Esophagus (tissue), 2 donors: ENCODE data around the gene LUZP1. TPM values are rescaled to one million over a fixed set of nuclear protein-coding genes. Genes with fewer than 3 reads are reported as not detected.

ENCODE experiments used
- H3K27ac ChIP-seq, 2 donors: one replicate each; pipeline ENCODE4 v1.5.1; 2013; ENCODE audit warnings: low read depth in 2 of 2, mild to moderate bottlenecking in 2 of 2, inconsistent platforms in 1 of 2, low read length in 1 of 2, moderate library complexity in 1 of 2
- H3K27me3 ChIP-seq, 2 donors: one replicate each; pipeline ENCODE4 v1.6.1; 2013; ENCODE audit warnings: low read length in 2 of 2, control low read depth in 1 of 2, mild to moderate bottlenecking in 1 of 2; ENCODE audit not compliant: insufficient read depth in 2 of 2, control insufficient read depth in 1 of 2
- H3K36me3 ChIP-seq, 2 donors: one replicate each; pipeline ENCODE4 v1.6.1; 2013; ENCODE audit warnings: low read length in 1 of 2; ENCODE audit not compliant: control insufficient read depth in 2 of 2, insufficient read depth in 2 of 2
- H3K4me1 ChIP-seq, 2 donors: one replicate each; pipeline ENCODE4 v1.6.1; 2013; ENCODE audit warnings: low read length in 1 of 2; ENCODE audit not compliant: control insufficient read depth in 2 of 2, insufficient read depth in 2 of 2
- H3K4me3 ChIP-seq, 2 donors: one replicate each; pipeline ENCODE4 v1.5.1; 2013; ENCODE audit warnings: low read length in 2 of 2, mild to moderate bottlenecking in 2 of 2, low read depth in 1 of 2, moderate library complexity in 1 of 2
- H3K9me3 ChIP-seq, 2 donors: one replicate each; pipeline ENCODE4 v1.6.1; 2013; ENCODE audit warnings: mild to moderate bottlenecking in 2 of 2, low read depth in 1 of 2, low read length in 1 of 2, moderate library complexity in 1 of 2; ENCODE audit not compliant: control insufficient read depth in 2 of 2, insufficient read depth in 1 of 2
- WGBS, 2 donors: extraction: QIAGEN DNeasy Blood & Tissue Kit; methylation state at CpG; one replicate each; pipeline ENCODE4 v1.1.7; 2013; 5-methylcytosine and 5-hydroxymethylcytosine counted together
- polyA plus RNA-seq, 2 donors: library from polyadenylated mRNA; stranded (reverse); fragments of 200-250 nt; gene quantifications; one replicate each; pipeline ENCODE4 v1.2.3, GENCODE V29; 2013
- donor health status: healthy with polysubstance abuse.
- donor health status: Bipolar disorder and iron deficiency.

Gene LUZP1
- polyA plus RNA-seq, 2 donors, result 3.6 to 4.4 TPM

GRCh38 chr1:23099171-23099536 is 69.5 kb downstream of the LUZP1 start:
- peaks cover 0 to 6% of the 10 kb centered on the region in 2 donors for H3K4me1 ChIP-seq
- 90 to 94% methylated on average over 1 of the region's 1 CpG for WGBS, 2 donors
- H3K9me3 ChIP-seq, result no peaks in the 10 kb centered on the region
- H3K27ac ChIP-seq, result no peak overlapping the region
- no peaks in the 10 kb centered on the region for H3K27me3 ChIP-seq
- no peak overlapping the region for H3K4me3 ChIP-seq
- H3K36me3 ChIP-seq, result no peaks in the 10 kb centered on the region

GRCh38 chr1:23098463-23099170 is 70.0 kb downstream of the LUZP1 start:
- H3K36me3 ChIP-seq, result peaks cover 0 to 3% of the 10 kb centered on the region in 2 donors
- H3K27me3 ChIP-seq, result no peaks in the 10 kb centered on the region
- H3K4me1 ChIP-seq, result peaks cover 0 to 4% of the 10 kb centered on the region in 2 donors
- H3K4me3 ChIP-seq, result no peak overlapping the region
- H3K9me3 ChIP-seq, result no peaks in the 10 kb centered on the region
- no peak overlapping the region for H3K27ac ChIP-seq
- WGBS, 2 donors, result 42 to 46% methylated on average over 12 of the region's 12 CpGs

DNA sequence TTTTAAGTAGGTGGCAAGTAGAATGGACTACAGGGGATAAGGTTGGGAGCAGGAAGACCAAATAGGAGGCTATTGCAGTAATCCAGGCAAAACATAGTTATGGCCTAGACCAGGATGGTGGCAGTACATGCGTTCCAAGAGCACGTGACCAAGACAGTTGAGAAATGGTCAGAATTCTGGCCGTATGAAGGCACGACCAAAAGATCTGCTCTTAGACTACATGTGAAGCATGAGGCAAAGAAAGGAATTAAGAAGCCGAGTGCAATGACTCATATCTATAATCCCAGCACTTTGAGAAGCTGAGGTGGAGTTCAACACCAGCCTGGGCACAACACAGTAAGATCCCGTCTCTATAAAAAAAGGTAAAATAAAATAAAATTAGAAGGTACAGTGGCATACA is 71.3 kb downstream of the LUZP1 start:
- H3K27me3 ChIP-seq, result no peaks in the 10 kb centered on the region
- no peaks in the 10 kb centered on the region for H3K9me3 ChIP-seq
- peaks cover 0 to 4% of the 10 kb centered on the region in 2 donors for H3K4me1 ChIP-seq
- H3K36me3 ChIP-seq, result peaks cover 4 to 6% of the 10 kb centered on the region in 2 donors
- H3K4me3 ChIP-seq, result no peak overlapping the region
- 53 to 70% methylated on average over 6 of the region's 6 CpGs for WGBS, 2 donors
- H3K27ac ChIP-seq, result no peak overlapping the region

- WGBS, 2 donors, result 79 to 82% methylated on average over 12 of the region's 12 CpGs
- Histone ChIP-seq H3K9me3 (no peaks in the 10 kb centered on the region), H3K27me3 (no peaks in the 10 kb centered on the region), H3K4me3 (no peak overlapping the region), H3K4me1 (no peaks in the 10 kb centered on the region), H3K36me3 (peaks cover 15 to 24% of the 10 kb centered on the region in 2 donors), H3K27ac (no peak overlapping the region)
Observed at GRCh38 chr1:23092447-23092846, 76.2 kb downstream of the LUZP1 start.

GRCh38 chr1:23091545-23091944 is 77.1 kb downstream of the LUZP1 start:
- Histone ChIP-seq H3K27ac (no peak overlapping the region), H3K36me3 (peaks cover 15 to 25% of the 10 kb centered on the region in 2 donors), H3K9me3 (no peaks in the 10 kb centered on the region), H3K4me1 (no peaks in the 10 kb centered on the region), H3K27me3 (no peaks in the 10 kb centered on the region), H3K4me3 (no peak overlapping the region)
- WGBS, 2 donors, result 94% methylated on average over 7 of the region's 7 CpGs

GRCh38 chr1:23090056-23090455 is 78.6 kb downstream of the LUZP1 start:
- WGBS, 2 donors, result 97 to 99% methylated on average over 1 of the region's 1 CpG

DNA sequence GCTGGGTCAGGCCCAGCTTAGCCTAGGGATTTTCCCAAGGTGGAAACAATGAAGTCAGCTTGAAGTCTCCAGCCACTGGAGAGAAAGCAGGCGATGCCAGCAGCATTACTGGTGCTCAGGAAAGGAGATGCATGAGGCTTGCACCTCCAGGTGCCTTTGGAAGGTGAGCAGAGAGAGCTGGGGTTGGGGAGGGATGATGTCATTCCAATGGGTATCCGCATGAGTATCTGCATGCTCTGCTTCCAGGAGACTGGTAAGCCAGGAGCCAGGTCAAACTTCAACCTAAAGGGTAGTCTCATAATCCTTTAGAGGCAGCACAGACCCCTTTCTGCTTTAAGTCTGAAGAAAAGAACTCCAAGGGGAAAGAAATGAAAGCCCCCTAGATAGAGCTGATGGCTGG is 80.6 kb downstream of the LUZP1 start:
- Histone ChIP-seq H3K27ac (no peak overlapping the region), H3K4me3 (no peak overlapping the region), H3K36me3 (peaks cover 28 to 32% of the 10 kb centered on the region in 2 donors), H3K4me1 (no peaks in the 10 kb centered on the region), H3K9me3 (no peaks in the 10 kb centered on the region), H3K27me3 (no peaks in the 10 kb centered on the region)
- 92 to 98% methylated on average over 2 of the region's 2 CpGs for WGBS, 2 donors

More at GRCh38 chr1:23090056-23090455, 78.6 kb downstream of the LUZP1 start:
- H3K4me3 ChIP-seq, result no peak overlapping the region
- peaks cover 24 to 28% of the 10 kb centered on the region in 2 donors for H3K36me3 ChIP-seq
- H3K4me1 ChIP-seq, result no peaks in the 10 kb centered on the region
- H3K27ac ChIP-seq, result no peak overlapping the region
- H3K9me3 ChIP-seq, result no peaks in the 10 kb centered on the region
- H3K27me3 ChIP-seq, result no peaks in the 10 kb centered on the region

GRCh38 chr1:23085696-23086095 is 83.0 kb downstream of the LUZP1 start:
- Histone ChIP-seq H3K4me3 (no peak overlapping the region), H3K27me3 (no peaks in the 10 kb centered on the region), H3K36me3 (peaks cover 25 to 30% of the 10 kb centered on the region in 2 donors), H3K9me3 (no peaks in the 10 kb centered on the region), H3K4me1 (no peaks in the 10 kb centered on the region), H3K27ac (no peak overlapping the region)
- WGBS, 2 donors, result 73 to 82% methylated on average over 3 of the region's 3 CpGs

GRCh38 chr1:23084880-23085279 is 83.8 kb downstream of the LUZP1 start:
- H3K27ac ChIP-seq, result no peak overlapping the region
- H3K27me3 ChIP-seq, result no peaks in the 10 kb centered on the region
- WGBS, 2 donors, result 88 to 91% methylated on average over 8 of the region's 8 CpGs
- no peaks in the 10 kb centered on the region for H3K9me3 ChIP-seq
- peaks cover 25 to 33% of the 10 kb centered on the region in 2 donors for H3K36me3 ChIP-seq
- H3K4me1 ChIP-seq, result no peaks in the 10 kb centered on the region
- H3K4me3 ChIP-seq, result no peak overlapping the region
